ENCODE results near the gene LCE4A. TPM values are rescaled to one million over a fixed set of nuclear protein-coding genes. Genes with fewer than 3 reads are reported as not detected.
"Not testable (repeated sequence)": the region's sequence is repeated elsewhere in the genome, so short reads cannot be mapped to it uniquely, and the experiment has no call there.

LCE4A gene
- polyA plus RNA-seq, 1 experiment: not detected

DNA sequence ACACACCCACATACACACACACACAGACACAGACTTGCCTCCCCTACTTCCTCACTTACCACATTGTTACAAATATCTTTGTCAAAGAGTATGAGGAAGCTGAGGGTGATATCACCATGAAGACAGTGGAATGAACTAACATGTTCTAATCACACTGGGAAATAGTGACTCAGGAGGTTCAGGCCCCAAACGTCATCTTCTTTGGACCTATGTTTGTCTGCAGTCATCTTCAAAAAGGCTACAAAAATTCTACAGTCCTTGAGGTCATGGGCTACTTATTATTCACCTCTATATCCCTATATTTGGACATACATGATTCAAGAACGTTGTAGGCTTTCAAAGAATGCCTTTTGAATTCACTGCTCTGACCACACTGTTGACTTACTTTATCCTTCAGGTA is 34.9 kb upstream of the LCE4A start:
- H3K9me3 ChIP-seq (ENCODE audit: control insufficient read depth, insufficient read depth, low read length): peaks cover 4% of the 10 kb centered on the region; the same call in 1 of the 2 replicates
- ChIA-PET POLR2A (no interaction called here), CTCF (no interaction called here)
- H3K27ac ChIP-seq (ENCODE audit: low read depth, low read length): no peak overlapping the region
- no peak overlapping the region for H3K4me3 ChIP-seq (ENCODE audit: low read depth, low read length)
- TF ChIP-seq, protein P1, sequence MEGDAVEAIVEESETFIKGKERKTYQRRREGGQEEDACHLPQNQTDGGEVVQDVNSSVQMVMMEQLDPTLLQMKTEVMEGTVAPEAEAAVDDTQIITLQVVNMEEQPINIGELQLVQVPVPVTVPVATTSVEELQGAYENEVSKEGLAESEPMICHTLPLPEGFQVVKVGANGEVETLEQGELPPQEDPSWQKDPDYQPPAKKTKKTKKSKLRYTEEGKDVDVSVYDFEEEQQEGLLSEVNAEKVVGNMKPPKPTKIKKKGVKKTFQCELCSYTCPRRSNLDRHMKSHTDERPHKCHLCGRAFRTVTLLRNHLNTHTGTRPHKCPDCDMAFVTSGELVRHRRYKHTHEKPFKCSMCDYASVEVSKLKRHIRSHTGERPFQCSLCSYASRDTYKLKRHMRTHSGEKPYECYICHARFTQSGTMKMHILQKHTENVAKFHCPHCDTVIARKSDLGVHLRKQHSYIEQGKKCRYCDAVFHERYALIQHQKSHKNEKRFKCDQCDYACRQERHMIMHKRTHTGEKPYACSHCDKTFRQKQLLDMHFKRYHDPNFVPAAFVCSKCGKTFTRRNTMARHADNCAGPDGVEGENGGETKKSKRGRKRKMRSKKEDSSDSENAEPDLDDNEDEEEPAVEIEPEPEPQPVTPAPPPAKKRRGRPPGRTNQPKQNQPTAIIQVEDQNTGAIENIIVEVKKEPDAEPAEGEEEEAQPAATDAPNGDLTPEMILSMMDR (IDR thresholded peaks at IDR 0.05; ENCODE audit: low read depth, low read length): no peak
- DNase-seq (ENCODE audit: low read depth, low spot score): no peak
- no peaks in the 10 kb centered on the region for H3K27me3 ChIP-seq (ENCODE audit: control insufficient read depth, insufficient read depth, low read length)

DNA sequence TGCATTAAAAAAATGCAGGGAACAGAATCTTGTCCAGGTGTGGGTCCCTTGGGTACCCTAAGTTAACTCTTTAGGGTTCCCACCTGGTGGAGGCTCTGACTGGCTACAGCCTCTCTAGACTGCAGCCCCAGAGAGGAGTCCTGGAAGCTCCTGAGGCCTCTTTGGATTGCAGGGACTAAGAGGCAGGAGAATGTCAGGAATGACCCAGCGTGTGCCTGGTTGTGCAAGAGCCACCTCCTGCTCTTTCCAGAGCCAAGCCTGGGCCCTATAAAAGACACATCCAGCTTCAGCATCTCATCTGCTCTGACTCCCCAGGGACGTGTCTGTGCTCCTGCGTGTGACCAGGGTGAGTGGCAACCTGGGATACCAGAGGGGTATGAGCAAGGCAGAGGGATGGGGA is 33.0 kb upstream of the LCE4A start, which contains the start of gene LCE2C:
TSS of gene LCE2C (plus strand) at position 297 of the 400 bp plus-strand sequence. CDS start 737 bp downstream, outside the sequence.
- DNase-seq (ENCODE audit: low read depth, low spot score); CTCF ChIA-PET: not testable (repeated sequence)

DNA sequence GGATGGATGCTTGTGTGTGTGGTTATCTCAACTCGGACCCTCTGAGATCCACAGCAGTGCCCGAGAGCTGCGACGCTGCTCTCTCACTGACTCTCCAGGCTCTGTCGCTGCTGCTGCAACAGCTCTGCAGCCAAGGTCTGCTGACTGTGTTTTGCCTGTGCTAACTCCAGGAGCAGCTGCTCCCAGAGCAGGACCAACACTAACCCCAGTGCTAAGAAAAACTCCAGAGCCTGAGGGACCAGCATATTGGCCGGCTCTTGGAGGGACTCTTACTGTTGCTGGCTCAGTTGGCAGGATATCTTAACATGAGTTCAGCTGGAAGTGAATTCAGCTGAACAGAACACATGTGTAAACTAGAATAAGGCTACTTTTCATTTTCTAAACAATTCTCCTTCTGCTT is 28.5 kb upstream of the LCE4A start:
- CTCF ChIA-PET: no interaction called here
- no peak for DNase-seq (ENCODE audit: low read depth, low spot score)
- no peak overlapping the region for H3K27ac ChIP-seq (ENCODE audit: low read depth, low read length)
- H3K4me3 ChIP-seq (ENCODE audit: low read depth, low read length): no peak overlapping the region
- TF ChIP-seq, protein P1 (IDR thresholded peaks at IDR 0.05; ENCODE audit: low read depth, low read length): no peak
- POLR2A ChIA-PET: no interaction called here
- peaks cover 12% of the 10 kb centered on the region for H3K9me3 ChIP-seq (ENCODE audit: control insufficient read depth, insufficient read depth, low read length)
- no peaks in the 10 kb centered on the region for H3K27me3 ChIP-seq (ENCODE audit: control insufficient read depth, insufficient read depth, low read length)

More for the DNA sequence above, 33.0 kb upstream of the LCE4A start, which contains the start of gene LCE2C:
- peaks cover 12% of the 10 kb centered on the region for H3K9me3 ChIP-seq (ENCODE audit: control insufficient read depth, insufficient read depth, low read length)
- H3K27ac ChIP-seq (ENCODE audit: low read depth, low read length); H3K4me3 ChIP-seq (ENCODE audit: low read depth, low read length); POLR2A ChIA-PET; H3K27me3 ChIP-seq (ENCODE audit: control insufficient read depth, insufficient read depth, low read length): not testable (repeated sequence)

DNA sequence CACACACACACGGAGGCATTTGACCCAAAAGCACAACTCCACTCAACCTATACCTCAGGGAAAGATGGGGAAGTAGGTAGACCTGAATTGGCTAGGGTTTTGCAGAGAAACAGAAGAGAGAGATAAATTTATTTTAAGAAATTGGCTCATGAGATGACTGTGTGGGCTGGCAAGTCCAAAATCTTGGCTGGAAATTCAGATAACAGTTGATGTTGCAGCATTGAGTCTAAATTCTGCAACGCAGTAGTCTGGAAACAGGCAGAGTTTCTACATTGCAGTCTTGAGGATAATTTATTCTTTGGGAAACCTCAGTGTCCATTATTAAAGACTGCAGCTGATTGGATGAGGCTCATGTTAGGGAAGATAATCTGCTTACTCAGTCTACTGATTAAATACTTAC is 26.3 kb upstream of the LCE4A start:
- ChIA-PET POLR2A (no interaction called here), CTCF (no interaction called here)
- TF ChIP-seq, protein P1 (IDR thresholded peaks at IDR 0.05; ENCODE audit: low read depth, low read length): no peak
- no peak overlapping the region for H3K27ac ChIP-seq (ENCODE audit: low read depth, low read length)
- no peak for DNase-seq (ENCODE audit: low read depth, low spot score)
- H3K9me3 ChIP-seq (ENCODE audit: control insufficient read depth, insufficient read depth, low read length): peaks cover 8% of the 10 kb centered on the region
- no peak overlapping the region for H3K4me3 ChIP-seq (ENCODE audit: low read depth, low read length)
- no peaks in the 10 kb centered on the region for H3K27me3 ChIP-seq (ENCODE audit: control insufficient read depth, insufficient read depth, low read length)

DNA sequence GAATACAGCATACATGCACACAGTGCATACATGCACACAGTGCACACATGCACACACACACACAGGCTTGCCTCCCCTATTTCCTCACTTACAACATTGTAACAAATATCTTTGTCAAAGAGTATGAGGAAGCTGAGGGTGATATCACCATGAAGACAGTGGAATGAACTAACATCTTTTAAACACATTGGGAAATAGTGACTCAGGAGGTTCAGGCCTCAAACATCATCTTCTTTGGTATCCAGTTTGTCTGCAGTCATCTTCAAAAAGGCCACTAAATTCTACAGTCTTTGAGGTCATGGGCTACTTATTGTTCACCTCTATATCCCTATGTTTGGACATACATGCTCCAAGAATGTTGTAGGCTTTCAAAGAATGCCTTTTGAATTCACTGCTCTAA is 24.1 kb upstream of the LCE4A start:
- TF ChIP-seq, protein P1 (IDR thresholded peaks at IDR 0.05; ENCODE audit: low read depth, low read length): no peak
- ChIA-PET CTCF (no interaction called here), POLR2A (no interaction called here)
- no peaks in the 10 kb centered on the region for H3K27me3 ChIP-seq (ENCODE audit: control insufficient read depth, insufficient read depth, low read length)
- no peak overlapping the region for H3K4me3 ChIP-seq (ENCODE audit: low read depth, low read length)
- no peak for DNase-seq (ENCODE audit: low read depth, low spot score)
- peaks cover 11% of the 10 kb centered on the region for H3K9me3 ChIP-seq (ENCODE audit: control insufficient read depth, insufficient read depth, low read length)
- no peak overlapping the region for H3K27ac ChIP-seq (ENCODE audit: low read depth, low read length)

DNA sequence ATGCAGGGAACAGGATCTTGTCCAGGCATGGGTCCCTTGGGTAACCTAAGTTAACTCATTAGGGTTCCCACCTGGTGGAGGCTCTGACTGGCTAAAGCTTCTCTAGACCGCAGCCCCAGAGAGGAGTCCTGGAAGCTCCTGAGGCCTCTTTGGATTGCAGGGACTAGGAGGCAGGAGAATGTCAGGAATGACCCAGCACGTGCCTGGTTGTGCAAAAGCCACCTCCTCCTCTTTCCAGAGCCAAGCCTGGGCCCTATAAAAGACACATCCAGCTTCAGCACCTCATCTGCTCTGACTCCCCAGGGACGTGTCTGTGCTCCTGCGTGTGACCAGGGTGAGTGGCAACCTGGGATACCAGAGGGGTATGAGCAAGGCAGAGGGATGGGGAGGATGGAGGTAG is 22.1 kb upstream of the LCE4A start, which contains the start of gene LCE2B:
TSS of gene LCE2B (plus strand) at position 301 of the 400 bp plus-strand sequence. CDS start 721 bp downstream, outside the sequence.
- H3K27ac ChIP-seq (ENCODE audit: low read depth, low read length); DNase-seq (ENCODE audit: low read depth, low spot score); H3K9me3 ChIP-seq (ENCODE audit: control insufficient read depth, insufficient read depth, low read length); POLR2A ChIA-PET; H3K4me3 ChIP-seq (ENCODE audit: low read depth, low read length); H3K27me3 ChIP-seq (ENCODE audit: control insufficient read depth, insufficient read depth, low read length); CTCF ChIA-PET: not testable (repeated sequence)

Measured in AG04450 (cell line).